Lower lobe of right lung (tissue), 2 donors: ENCODE measurements around the gene IGFBP2. TPM values are rescaled to one million over a fixed set of nuclear protein-coding genes. Genes with fewer than 3 reads are reported as not detected.

Experiments used
- ATAC-seq, 2 donors: fragments of 200-7000 bp; cut with Tn5 transposase; one replicate each; pipeline ENCODE4 v1.9.1; 2020 to 2022; ENCODE audit warnings: mild to moderate bottlenecking in 2 of 2, moderate library complexity in 2 of 2
- DNase-seq: peaks from one replicate; pipeline ENCODE4 v3.0.0-alpha.2; 2020
- H3K27ac ChIP-seq: fragments of 200-600 bp; one replicate; pipeline ENCODE4 v1.8.0; 2022
- H3K27me3 ChIP-seq: fragments of 200-600 bp; one replicate; pipeline ENCODE4 v1.8.0; 2022; ENCODE audit warnings: low read depth
- H3K36me3 ChIP-seq: fragments of 200-600 bp; one replicate; pipeline ENCODE4 v1.8.0; 2022; ENCODE audit warnings: mild to moderate bottlenecking
- H3K4me1 ChIP-seq: fragments of 200-600 bp; one replicate; pipeline ENCODE4 v1.8.0; 2022
- H3K4me3 ChIP-seq: fragments of 200-600 bp; one replicate; pipeline ENCODE4 v1.8.0; 2022; ENCODE audit warnings: mild to moderate bottlenecking
- H3K9me3 ChIP-seq: fragments of 200-600 bp; one replicate; pipeline ENCODE4 v1.8.0; 2022
- intact Hi-C: fragments of 100-400 bp; cut with DNase I; formaldehyde crosslinking; loops from one replicate; pipeline ENCODE4 v1.11.0; 2022
- total RNA-seq: library from RNA; stranded (reverse); fragmentation: NEBNext Ultra II Directional; extraction: Animal tissue kit (Norgen Biotek cat#: 25700); gene quantifications from one replicate; pipeline ENCODE4 v1.2.1, GENCODE V29; 2021
- TF ChIP-seq, protein P1 (sequence below): fragments of 200-600 bp; IDR thresholded peaks from one replicate; pipeline ENCODE4 v1.8.0; 2022; ENCODE audit warnings: antibody characterized with exemption, mild to moderate bottlenecking
- donor health status: DM: no; HTN: yes; CAD: no; lungs with severe emphysema.

The IGFBP2 gene
- total RNA-seq, 1 donor from 2014 or later = 37.7 TPM

DNA sequence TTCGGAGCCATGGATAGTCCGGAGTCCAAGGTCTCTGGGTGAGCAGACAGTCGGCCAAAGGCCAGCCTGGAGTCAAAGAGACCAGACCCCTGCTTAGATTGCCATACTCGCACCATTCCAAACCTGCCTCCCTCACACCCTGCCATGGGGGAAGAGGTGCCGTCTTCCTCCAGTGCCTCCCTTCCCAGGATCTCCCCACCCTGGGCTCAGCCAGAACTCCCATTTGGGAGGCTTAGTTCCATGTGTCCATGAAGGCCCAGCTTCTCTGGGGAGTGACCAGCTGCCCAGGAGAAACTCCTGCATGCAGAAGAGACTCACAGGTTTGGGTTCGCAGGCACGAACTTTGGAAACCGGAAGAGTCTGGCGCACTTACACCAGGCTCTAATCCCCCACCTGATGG is 40.4 kb downstream of the IGFBP2 start:
- Histone ChIP-seq H3K36me3 (peaks cover 27% of the 10 kb centered on the region), H3K9me3 (no peaks in the 10 kb centered on the region), H3K4me3 (no peak overlapping the region), H3K27ac (no peak overlapping the region), H3K27me3 (no peaks in the 10 kb centered on the region), H3K4me1 (no peaks in the 10 kb centered on the region)
- no peak for DNase-seq
- no peak for ATAC-seq
- intact Hi-C loops = no loop called here
- TF ChIP-seq, protein P1, sequence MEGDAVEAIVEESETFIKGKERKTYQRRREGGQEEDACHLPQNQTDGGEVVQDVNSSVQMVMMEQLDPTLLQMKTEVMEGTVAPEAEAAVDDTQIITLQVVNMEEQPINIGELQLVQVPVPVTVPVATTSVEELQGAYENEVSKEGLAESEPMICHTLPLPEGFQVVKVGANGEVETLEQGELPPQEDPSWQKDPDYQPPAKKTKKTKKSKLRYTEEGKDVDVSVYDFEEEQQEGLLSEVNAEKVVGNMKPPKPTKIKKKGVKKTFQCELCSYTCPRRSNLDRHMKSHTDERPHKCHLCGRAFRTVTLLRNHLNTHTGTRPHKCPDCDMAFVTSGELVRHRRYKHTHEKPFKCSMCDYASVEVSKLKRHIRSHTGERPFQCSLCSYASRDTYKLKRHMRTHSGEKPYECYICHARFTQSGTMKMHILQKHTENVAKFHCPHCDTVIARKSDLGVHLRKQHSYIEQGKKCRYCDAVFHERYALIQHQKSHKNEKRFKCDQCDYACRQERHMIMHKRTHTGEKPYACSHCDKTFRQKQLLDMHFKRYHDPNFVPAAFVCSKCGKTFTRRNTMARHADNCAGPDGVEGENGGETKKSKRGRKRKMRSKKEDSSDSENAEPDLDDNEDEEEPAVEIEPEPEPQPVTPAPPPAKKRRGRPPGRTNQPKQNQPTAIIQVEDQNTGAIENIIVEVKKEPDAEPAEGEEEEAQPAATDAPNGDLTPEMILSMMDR = no peak

- ATAC-seq = no peak
- Histone ChIP-seq H3K36me3 (peaks cover 31% of the 10 kb centered on the region), H3K27me3 (no peaks in the 10 kb centered on the region), H3K9me3 (no peaks in the 10 kb centered on the region), H3K4me3 (no peak overlapping the region), H3K4me1 (no peaks in the 10 kb centered on the region), H3K27ac (no peak overlapping the region)
- no peak for DNase-seq
- intact Hi-C loops = no loop called here
- TF ChIP-seq, protein P1 = no peak
These were observed 41.2 kb downstream of the IGFBP2 start for GRCh38 chr2:216674376-216674775.

DNA sequence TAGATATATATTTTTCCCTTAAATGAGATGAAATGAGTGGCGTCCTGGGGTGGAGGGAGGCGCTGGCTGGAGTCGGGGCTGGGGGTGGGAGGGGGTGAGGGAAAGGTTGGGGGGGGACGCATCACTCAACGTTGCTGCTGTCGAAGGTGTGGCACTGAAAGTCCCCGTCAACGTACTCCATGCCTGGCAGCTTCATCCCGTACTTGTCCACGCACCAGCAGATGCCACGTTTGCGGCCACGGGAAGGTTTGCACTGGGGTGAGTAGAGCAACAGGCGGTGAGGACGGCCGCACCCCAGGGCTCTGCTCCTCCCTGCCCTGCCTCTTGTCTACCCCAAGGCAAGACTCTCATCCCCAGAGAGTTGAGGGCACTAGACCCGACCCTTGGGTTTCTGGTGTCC is 43.4 kb downstream of the IGFBP2 start:
- H3K36me3 ChIP-seq = peaks cover 31% of the 10 kb centered on the region
- no peak overlapping the region for H3K4me3 ChIP-seq
- TF ChIP-seq, protein P1 = no peak
- ATAC-seq (no peak), DNase-seq (no peak)
- no peaks in the 10 kb centered on the region for H3K9me3 ChIP-seq
- no peaks in the 10 kb centered on the region for H3K27me3 ChIP-seq
- no peak overlapping the region for H3K27ac ChIP-seq
- H3K4me1 ChIP-seq = peaks cover under 1% of the 10 kb centered on the region
- intact Hi-C loops = no loop called here

DNA sequence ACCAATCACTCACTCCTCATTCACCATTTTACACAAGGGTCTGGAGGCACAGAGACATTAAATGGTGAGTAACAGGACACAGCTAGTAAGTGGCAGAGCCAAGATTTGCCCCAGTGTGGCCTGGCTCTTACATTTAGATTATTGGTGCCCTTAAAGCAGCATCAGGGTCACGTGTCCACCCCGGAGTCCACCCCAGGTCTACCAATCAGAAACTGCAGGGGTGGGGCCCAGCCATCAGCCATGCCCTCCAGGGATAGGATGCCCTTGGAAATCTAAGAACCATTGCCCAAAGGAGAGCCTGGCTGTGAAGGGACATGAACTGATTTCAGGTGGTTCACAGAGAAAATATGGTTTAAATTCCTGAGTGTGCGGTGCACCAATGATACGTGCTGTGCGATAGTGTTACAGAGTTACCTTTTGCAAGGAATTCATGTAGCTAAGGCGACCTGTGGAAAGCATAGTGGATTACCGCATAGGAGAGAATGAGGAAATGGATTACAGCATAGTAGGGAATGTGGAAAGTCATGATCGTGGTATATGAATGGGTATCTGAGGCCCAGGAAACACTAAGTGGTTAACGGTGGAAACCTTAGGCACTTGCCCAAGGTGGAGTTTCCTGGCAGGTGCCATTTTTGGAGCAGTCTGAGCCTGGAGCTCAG is 44.3 kb downstream of the IGFBP2 start:
- Histone ChIP-seq H3K4me1 (peaks cover 10% of the 10 kb centered on the region), H3K4me3 (no peak overlapping the region), H3K27me3 (no peaks in the 10 kb centered on the region), H3K27ac (no peak overlapping the region), H3K36me3 (peaks cover 31% of the 10 kb centered on the region), H3K9me3 (no peaks in the 10 kb centered on the region)
- TF ChIP-seq, protein P1 = no peak
- DNase-seq (peak; percentile 28), ATAC-seq (no peak)
- intact Hi-C loops = no loop called here

- DNase-seq = no peak
- H3K27me3 ChIP-seq = no peaks in the 10 kb centered on the region
- peaks cover 14% of the 10 kb centered on the region for H3K4me1 ChIP-seq
- peaks cover 31% of the 10 kb centered on the region for H3K36me3 ChIP-seq
- TF ChIP-seq, protein P1 = no peak
- H3K4me3 ChIP-seq = no peak overlapping the region
- no peak overlapping the region for H3K27ac ChIP-seq
- H3K9me3 ChIP-seq = no peaks in the 10 kb centered on the region
- ATAC-seq = no peak
- intact Hi-C loops = no loop called here
These were observed 44.9 kb downstream of the IGFBP2 start for GRCh38 chr2:216678098-216678465.
